Measurements from ENCODE around the gene OR4E1. TPM values are rescaled to one million over a fixed set of nuclear protein-coding genes. Genes with fewer than 3 reads are reported as not detected.

The OR4E1 gene
- polyA plus RNA-seq, 3 donors, result not detected

DNA sequence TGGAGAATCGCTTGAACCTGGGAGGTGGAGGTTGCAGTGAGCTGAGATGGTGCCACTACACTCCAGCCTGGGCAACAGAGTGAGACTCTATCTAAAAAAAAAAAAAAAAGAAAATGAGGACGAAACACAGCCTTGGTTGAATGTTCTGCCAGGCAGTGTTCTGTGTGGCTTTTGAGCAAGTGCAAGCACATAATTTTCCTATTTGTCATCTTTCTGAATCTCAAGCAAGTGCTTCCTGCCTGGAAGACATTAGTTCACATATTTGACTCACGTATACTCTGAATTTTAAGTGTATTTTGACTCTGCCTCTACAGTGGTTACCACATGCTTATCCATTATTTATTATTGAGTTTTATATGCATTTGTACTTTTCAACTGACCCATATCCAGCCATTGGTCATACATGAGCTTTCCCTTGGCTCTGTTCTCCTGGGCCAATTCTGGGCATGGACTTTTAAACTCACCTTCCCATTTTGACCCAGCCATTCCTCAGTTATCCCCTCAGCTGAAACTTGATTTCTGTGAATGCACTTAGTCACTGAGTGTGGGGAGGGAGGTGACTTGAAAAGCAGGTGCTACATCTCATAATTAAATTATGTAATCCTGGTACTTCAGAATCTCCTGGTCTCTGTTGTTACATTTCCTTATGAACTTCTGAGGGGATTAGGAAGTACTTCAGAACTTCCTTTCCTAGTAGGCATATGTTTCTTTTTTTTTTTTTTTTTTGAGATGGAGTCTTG lies 47.0 kb downstream of the OR4E1 start:
- H3K36me3 Mint-ChIP-seq, result no peaks in the 10 kb centered on the region
- no peak overlapping the region for H3K27ac Mint-ChIP-seq
- TF ChIP-seq, protein P1, sequence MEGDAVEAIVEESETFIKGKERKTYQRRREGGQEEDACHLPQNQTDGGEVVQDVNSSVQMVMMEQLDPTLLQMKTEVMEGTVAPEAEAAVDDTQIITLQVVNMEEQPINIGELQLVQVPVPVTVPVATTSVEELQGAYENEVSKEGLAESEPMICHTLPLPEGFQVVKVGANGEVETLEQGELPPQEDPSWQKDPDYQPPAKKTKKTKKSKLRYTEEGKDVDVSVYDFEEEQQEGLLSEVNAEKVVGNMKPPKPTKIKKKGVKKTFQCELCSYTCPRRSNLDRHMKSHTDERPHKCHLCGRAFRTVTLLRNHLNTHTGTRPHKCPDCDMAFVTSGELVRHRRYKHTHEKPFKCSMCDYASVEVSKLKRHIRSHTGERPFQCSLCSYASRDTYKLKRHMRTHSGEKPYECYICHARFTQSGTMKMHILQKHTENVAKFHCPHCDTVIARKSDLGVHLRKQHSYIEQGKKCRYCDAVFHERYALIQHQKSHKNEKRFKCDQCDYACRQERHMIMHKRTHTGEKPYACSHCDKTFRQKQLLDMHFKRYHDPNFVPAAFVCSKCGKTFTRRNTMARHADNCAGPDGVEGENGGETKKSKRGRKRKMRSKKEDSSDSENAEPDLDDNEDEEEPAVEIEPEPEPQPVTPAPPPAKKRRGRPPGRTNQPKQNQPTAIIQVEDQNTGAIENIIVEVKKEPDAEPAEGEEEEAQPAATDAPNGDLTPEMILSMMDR (IDR thresholded peaks at IDR 0.05), result no peak
- H3K9me3 ChIP-seq (replicated peaks in 1 of 2; ENCODE audit: control insufficient read depth in 1 of 2, insufficient read depth in 1 of 2, low read length in 2 of 2), result no peaks in the 10 kb centered on the region
- intact Hi-C loops (cut with micrococcal nuclease), result no loop called here
- no peaks in the 10 kb centered on the region for H3K4me1 ChIP-seq (ENCODE audit: control insufficient read depth in 1 of 2, insufficient read depth in 2 of 2, low read length in 2 of 2)
- H3K9ac ChIP-seq (ENCODE audit: insufficient read depth, low read length, poor library complexity, severe bottlenecking), result no peak overlapping the region
- H3K27me3 Mint-ChIP-seq (ENCODE audit: low read depth in 3 of 3), result peaks cover 0 to 4% (median 2%) of the 10 kb centered on the region in 3 donors
- DNase-seq, result no peak
- no peak overlapping the region for H2AFZ ChIP-seq (ENCODE audit: insufficient read depth, low read depth, low read length, poor library complexity, severe bottlenecking)
- no peak overlapping the region for H3K4me3 ChIP-seq (replicated peaks in 1 of 3; ENCODE audit: low read depth in 2 of 3, low read length in 3 of 3)
- H3K4me1 Mint-ChIP-seq, result no peaks in the 10 kb centered on the region
- H3K4me2 ChIP-seq (replicated peaks; ENCODE audit: extremely low read depth, low read length, poor library complexity, severe bottlenecking), result no peak overlapping the region
- no peak overlapping the region for H3K27ac ChIP-seq (ENCODE audit: low read depth in 1 of 2, low read length in 2 of 2)
- no peak overlapping the region for H3K4me3 Mint-ChIP-seq
- no peaks in the 10 kb centered on the region for H3K27me3 ChIP-seq (ENCODE audit: control insufficient read depth in 2 of 2, insufficient read depth in 2 of 2, low read length in 2 of 2)
- peaks cover 0 to 7% (median 2%) of the 10 kb centered on the region in 7 donors for H3K9me3 Mint-ChIP-seq
- no peaks in the 10 kb centered on the region for H3K79me2 ChIP-seq (ENCODE audit: insufficient read depth, low read length)
- H3K36me3 ChIP-seq (replicated peaks in 1 of 2; ENCODE audit: control insufficient read depth in 1 of 2, insufficient read depth in 2 of 2, low read length in 2 of 2), result no peaks in the 10 kb centered on the region
- no CpG with 5 or more reads among the region's 3 CpGs for WGBS (ENCODE audit: insufficient coverage)
- no peaks in the 10 kb centered on the region for H4K20me1 ChIP-seq (ENCODE audit: insufficient read depth, low read length)

Small RNA genes lying within 50 kb of the gene (small RNA-seq; reads per million reads assigned to genes)
- not detected for gene AC243972.3 (ENCODE audit: insufficient read length, low read depth)

Other genes starting within 250 kb of the OR4E1 start
- gene CHD8, start 217.7 kb downstream of the OR4E1 start, polyA plus RNA-seq, result 10 to 100 TPM in 2 of 3 donors, 1 to 10 TPM in 1; 8.2 to 34.2 (median 15.1) TPM
- gene RAB2B, start 196.9 kb downstream of the OR4E1 start, polyA plus RNA-seq, result 1 to 10 TPM; 2.1 to 9.9 (median 5.1) TPM
- gene TOX4, start 196.6 kb downstream of the OR4E1 start, polyA plus RNA-seq, result 10 to 100 TPM; 28.3 to 73.1 (median 68.5) TPM
- 100 to 1,000 TPM in 1 of 3 donors, 10 to 100 TPM in 1, 1 to 10 TPM in 1; 9.5 to 116 (median 10.8) TPM for gene METTL3, start 162.5 kb downstream of the OR4E1 start, polyA plus RNA-seq
- gene SALL2, start 147.5 kb downstream of the OR4E1 start, polyA plus RNA-seq, result not detected
- gene OR10G3, start 93.7 kb downstream of the OR4E1 start, polyA plus RNA-seq, result not detected
- gene OR10G2, start 38.9 kb downstream of the OR4E1 start, polyA plus RNA-seq, result not detected
- gene OR4E2, start 20.0 kb downstream of the OR4E1 start, polyA plus RNA-seq, result not detected

Data from CD14-positive monocyte (primary cell).